HL-60/S4 treated with retinoic acid at 250 ng/mL for 4 days and 3 days (cell line): Measurements from ENCODE around the gene ARHGEF4.

Source experiments
- in situ Hi-C: fragments of 300-500 bp; cut with MboI; formaldehyde crosslinking; loops from 2 replicates; pipeline ENCODE4 v1.7.0; 2022; ENCODE audit warnings: low sequenced_read_pairs

Gene ARHGEF4

DNA sequence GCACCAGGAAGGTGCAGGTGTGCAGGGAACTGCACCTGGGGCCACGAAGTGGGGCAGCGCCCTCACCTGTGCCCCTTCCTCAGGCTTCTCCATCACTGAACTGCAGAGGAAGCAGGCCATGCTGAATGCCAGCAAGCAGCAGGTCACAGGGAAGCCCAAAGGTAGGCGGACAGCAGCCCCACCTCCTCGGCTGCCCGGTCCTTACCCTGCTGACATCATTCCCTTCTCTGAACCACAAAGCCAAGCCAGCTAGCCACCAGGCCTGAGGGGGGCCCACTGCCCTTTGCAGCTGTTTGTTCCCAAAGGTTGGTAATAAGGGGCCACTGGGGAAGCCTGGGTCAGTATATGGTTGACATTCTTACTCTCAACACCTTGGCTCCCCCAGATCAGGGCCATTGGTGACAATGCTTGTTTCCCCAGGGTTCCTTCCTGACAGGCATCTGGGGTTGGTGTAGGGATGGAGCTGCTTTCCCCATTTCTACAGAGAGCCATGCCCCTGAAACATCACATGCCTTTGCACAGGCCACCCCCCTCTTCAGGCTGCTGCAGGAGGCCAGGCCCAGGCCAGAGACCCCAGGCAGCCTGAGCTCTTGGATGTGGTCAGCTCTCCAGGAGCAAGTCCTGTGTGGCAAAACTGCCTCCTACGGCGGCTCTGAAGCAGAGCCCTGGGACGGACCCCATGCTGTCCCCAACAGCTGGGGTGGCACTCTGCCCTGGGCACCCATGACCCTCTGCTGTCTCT lies 208.7 kb downstream of the ARHGEF4 start:
- in situ Hi-C loops, result no loop called here

DNA sequence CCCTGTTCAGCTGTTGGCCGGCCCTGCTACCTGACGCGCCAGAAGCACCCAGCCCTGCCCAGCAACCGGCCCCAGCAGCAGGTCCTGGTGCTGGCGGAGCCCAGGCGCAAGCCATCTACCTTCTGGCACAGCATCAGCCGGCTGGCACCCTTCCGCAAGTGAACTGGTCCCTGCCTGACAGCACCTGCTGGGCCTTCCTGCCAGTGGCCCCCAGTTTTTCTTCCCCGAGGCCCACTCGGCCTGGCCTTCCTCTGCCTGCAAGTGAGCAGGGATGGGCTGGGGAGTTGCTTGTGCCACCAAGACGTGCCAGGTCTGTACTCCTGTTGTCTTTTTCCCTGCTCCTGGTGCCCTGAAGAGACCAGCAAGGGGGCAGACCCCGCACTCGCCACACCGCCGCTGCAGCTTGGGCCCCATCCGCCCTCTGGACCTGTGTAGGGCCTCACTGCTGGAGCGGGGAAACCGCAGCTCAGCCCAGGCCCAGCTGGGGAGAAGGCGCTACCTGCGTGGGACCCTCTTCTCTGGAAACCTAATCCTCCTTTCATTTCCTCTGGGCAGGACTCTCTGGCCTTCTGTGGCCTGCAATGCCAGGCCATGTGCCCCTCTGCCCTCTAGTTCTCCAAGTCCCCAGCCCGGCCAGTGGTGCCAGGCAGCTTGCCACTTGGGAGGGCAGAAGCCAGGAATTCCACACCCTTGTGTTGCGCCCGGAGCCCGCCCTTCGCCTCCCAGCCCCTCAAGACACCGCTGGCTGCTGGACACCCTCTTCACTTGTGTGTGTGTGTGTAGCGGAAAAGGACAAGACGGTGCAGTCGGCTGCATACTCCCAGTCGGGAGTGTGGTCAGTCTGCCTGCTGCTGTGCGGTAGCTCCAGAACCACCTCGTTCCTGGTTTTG lies 209.6 kb downstream of the ARHGEF4 start:
- in situ Hi-C loops, result no loop called here

GRCh38 chr2:131046918-131047652 lies 210.4 kb downstream of the ARHGEF4 start:
- in situ Hi-C loops, result no loop called here

GRCh38 chr2:131047920-131048560 lies 211.3 kb downstream of the ARHGEF4 start:
- in situ Hi-C loops, result no loop called here

DNA sequence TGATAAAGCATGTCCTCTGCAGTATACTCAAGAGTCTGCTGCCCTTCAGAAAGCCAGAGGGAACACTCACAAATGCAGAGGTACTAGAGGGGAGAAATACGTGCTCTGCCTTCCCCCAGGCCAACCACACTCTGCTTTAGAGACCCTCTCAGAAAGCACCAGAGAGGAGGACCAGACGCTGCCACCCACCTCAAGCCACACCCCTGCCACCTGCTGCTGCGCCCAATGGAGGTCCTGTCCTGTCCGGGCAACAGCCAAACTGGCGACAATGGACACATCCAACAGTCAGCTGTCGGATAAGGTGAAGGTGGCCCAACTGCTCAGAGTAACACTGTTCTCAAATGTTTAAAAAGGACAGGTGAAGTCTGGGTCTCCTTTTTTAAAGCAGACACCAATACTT lies 211.9 kb downstream of the ARHGEF4 start:
- in situ Hi-C loops, result no loop called here

DNA sequence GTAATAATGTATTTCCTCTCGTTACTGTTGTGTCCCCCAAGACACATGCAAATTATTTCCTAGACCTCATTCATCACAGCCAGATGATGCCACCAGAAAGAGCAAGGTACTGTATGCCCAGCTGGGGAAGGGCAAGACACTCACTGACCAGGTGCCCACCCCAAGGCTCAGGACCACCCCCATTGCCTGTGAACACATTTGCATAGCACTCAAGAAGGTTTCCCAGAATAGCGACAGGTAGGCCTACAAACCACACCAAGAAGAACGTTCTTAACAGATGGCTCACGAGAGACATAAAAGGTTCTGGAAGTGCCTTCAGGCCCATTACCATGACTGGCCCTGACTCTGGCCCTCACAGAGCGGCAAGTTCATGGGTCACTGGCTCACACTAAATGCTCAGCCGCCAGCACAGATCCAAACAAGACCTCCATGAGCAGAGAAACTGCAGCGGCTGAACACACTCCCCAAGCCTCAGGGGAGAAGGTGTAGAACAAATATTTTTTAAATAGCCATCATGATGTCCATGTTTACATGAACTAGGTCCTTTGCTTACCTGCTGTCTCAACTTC lies 212.5 kb downstream of the ARHGEF4 start:
- in situ Hi-C loops, result no loop called here

DNA sequence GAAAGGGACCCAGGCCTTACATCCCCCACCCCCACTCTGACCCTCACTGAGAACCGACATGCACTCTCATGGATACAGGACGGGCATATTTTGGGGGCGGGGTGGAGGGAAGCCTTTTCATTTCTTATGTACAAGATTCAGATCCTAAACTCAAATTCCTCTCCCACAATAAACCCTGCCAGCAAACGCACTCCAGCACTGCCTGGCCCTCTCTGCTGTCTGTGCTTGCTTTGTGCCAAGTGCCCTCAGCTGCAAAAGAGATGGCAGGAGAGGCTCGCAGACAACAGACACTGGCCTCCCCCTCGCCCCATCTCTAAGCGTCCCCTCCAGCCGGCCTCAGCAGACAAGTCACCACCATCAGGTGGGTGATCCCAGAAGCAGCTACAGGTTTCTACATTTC lies 214.2 kb downstream of the ARHGEF4 start:
- in situ Hi-C loops, result no loop called here

DNA sequence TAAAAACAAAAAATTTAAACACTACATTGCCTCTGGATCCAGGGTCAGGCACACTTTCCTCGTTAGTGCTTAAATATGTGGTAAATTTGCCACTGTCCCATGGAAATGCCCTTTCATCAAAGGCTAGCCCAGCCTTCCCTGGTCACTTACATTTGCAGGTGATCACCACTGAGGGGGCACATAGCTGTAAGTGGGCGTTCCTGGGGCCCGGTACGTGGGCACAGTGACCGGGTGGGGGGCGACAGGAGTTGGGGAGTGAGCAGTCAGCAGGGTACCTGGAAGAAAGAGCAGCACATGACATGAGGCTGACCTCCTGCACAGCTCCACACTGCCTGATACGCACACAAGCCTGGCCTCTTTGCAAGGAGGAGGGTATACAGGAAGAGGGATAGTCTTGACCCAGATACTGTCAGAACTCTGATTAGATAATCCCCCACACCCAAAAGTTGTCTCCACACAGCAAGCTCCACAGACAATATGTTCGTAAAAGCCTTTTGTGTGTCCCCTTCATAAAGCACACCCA lies 216.1 kb downstream of the ARHGEF4 start:
- in situ Hi-C loops, result no loop called here

GRCh38 chr2:131054488-131054887 lies 217.8 kb downstream of the ARHGEF4 start:
- in situ Hi-C loops, result no loop called here

DNA sequence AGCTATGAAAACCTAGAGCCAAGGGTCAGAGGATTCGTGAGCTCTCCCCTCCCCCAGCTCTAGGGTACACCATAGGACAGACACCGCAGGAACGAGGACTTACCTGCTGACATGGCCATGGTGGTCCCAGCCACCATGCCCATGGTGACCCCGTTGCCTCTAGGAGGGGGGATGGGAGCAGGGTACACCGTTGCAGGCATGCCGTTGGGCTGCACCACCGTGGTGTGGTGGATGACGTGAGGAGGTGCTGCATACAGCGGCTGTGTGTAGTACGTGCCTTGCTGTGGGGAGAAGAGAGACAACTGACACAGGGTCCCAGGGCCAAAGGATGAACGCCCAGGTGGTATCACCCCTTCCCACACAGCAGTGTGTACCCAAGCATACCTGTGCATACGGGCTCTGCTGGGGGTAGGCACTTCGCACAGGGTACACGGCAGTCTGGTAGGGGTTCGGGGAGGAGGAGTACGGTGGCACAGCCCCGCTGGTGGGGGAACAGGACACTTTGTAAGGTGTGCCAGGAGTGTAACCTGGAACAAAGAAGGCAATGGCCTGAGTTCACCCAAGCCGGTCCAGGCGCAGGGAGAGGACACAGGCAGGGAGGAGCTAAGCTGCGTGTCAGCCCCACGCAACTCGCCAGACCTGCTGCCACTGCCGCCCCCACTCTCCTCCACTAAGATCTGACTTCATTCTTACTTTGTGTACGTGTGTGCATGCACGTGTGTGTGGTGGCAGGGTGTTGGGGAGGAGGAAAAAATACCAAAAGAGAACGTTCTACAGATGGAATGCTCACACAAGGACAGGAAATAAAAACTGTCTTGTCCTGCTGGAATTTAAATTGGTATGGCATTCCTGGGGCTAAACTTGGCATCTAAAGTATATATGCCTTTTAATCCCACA lies 218.7 kb downstream of the ARHGEF4 start:
- in situ Hi-C loops, result no loop called here

DNA sequence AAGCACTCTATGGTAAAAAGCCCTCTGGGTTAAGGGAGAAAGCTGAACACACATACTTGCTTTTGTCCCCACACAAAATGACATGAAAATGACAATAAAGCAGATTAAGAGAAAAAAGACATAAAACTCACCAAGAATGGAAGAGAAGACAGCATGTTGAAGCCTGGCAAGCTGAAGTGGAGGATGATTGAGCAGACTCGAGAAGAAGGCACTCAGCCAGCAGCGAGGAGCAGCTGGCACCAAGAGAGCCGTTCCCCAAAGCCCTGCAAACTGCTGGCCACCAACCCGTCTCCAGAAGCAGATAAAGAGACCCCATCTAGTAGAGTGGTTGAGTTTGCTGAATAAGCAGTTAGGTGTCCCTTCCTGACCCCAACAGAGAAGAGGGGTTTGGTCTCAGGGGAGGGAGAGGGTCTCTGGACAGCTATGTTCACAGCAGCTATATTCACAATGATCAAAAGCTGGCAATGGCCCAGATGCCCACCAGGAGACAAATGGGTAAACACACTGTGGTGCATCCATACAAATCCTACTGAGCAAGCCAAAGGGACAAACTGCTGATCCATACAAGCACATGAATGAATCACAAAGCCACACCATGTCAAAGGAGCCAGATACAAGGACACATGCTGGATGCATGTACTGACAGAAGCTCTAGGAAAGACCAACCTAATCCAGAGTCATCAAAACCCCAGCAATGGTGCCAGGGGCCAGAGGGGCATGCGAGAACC lies 219.7 kb downstream of the ARHGEF4 start:
- in situ Hi-C loops, result no loop called here

- in situ Hi-C loops, result no loop called here
These were observed 220.2 kb downstream of the ARHGEF4 start for GRCh38 chr2:131056932-131057287.

DNA sequence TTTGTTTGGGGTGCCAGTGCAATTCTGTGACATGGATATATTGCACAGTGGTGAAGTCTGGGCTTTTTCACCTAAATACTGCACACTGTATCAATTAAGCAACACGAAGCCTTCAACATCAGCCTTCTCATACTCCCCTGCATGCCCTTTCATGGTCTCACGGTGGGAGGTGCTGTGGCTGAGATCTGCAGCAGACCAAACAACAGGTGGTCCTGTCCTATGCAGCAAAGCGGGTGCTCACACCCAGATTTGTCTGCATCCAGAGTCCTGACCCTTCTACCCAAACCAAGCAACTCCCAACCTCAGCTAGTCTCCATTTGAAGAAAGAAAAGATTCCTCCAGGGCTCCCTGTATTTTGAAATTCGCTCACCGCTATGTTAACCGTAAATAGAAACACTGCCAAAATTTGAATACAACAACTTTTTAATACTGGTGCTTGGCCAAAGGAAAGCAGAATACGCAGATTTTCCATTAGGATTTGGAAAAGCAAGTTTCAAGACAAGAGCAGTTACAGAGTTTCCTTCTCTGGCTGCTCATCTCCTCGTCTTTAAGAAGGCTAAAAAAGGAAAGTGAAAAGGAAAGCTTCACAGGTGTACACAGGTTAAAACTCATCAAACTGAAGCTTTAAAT lies 221.6 kb downstream of the ARHGEF4 start:
- in situ Hi-C loops, result no loop called here

DNA sequence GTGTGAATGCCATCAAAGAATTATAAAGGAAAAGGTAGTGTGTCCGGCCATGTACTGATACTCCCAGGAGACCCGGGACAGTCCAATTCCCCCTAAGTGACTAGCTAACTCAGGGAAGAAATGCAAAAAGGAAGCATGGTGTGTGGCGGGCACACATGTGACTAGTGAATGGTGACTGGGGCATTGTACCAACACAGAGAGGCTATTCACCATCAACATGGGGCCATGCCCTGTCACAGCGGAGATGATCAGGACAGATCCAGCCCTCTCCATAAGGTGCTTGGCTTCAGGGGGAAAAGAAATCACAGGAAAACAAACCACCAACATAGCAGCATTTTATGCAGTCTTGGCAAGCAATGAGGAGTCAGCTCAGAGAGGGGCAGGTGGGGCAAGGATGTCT lies 222.2 kb downstream of the ARHGEF4 start:
- in situ Hi-C loops, result no loop called here

DNA sequence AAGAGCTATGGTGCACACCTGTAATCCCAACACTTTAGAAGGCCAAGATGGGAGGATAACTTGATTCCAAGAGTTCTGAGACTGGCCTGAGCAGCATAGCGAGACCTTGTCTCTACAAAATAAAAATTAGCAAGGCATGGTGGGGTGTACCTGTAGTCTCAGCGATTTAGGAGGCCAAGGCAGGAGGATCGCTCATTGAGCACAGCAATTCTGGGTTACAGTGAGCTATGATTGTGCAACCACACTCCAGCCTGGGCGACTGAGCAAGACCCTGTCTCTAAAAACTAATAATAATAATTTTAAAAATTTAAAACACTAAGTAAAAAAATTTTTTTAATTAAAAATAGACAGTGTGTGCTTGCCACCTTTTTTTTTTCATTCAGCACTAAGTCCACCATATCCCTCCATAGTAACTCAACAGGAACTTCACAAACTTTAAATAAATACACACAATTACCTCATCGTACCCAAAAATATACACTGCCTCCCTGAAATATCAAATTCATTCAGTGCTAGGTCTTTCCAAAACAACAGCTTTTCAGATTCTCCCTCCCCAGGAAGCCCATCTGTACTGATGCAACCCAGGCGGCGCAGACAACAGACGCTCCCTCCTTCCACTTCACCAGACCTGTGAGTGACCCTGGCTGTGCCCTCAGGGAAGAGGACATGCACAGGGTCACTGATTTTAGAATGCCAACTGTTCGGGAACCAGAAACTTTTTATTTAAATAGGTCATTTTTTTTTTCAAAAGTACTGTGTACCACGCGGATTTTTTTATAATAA lies 227.0 kb downstream of the ARHGEF4 start:
- in situ Hi-C loops, result no loop called here

DNA sequence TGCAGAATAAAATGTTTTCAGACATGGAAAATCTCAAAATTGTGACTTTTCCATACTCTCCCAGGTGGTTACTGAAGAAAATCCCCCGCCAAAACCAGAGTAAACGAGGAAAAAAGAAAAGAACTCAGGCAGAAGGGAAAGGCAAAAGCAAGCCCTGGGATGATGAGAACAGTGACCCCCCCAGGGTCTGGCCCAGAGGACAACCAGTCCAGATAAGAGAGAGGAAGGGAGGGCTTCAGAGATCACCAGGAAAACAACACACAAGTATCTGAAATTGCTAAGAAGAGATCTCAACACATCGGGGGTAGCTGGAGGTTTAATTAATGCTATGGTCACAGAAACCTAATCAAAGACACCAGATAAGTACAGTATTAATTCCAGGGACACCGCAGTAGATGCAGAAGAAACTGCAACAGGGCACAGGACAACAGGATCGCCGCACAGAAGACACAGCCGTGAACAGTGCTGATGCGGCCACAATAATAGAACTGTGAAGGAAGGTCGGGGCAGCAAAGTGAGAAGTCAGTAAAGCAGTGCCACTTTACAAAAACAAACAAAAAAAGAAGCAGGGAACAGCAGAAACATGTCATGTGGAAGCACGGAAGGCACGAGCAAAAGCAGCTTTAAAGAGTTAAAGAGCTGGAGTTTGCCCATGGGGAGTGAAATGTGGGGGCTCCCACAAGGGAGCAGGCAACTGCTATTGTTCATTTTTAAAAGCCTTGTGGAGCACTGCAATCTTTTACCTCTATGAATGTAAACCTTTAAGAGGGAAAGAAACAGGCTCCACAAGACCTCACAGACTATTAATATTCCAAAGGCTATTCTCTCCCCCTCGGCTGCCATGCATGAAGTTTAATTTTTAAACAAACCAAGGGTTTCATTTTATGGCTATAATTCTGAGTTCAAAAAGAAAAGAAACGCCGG lies 228.1 kb downstream of the ARHGEF4 start:
- in situ Hi-C loops, result no loop called here
